ENCODE results near the gene CRIP2.

Gene CRIP2

GRCh38 chr14:105433161-105433605, 41.4 kb upstream of the CRIP2 start:
- Histone ChIP-seq H3K27me3 (no peaks in the 10 kb centered on the region), H3K4me1 (ENCODE audit: control insufficient read depth in 1 of 2, insufficient read depth in 1 of 2, low read depth in 1 of 2, low read length in 1 of 2) (no peaks in the 10 kb centered on the region), H3K36me3 (no peaks in the 10 kb centered on the region), H3K9me3 (no peaks in the 10 kb centered on the region), H3K27ac (no peak overlapping the region), H3K4me3 (ENCODE audit: low read depth in 1 of 2, low read length in 1 of 2) (no peak overlapping the region)
- TF ChIP-seq, protein P1, sequence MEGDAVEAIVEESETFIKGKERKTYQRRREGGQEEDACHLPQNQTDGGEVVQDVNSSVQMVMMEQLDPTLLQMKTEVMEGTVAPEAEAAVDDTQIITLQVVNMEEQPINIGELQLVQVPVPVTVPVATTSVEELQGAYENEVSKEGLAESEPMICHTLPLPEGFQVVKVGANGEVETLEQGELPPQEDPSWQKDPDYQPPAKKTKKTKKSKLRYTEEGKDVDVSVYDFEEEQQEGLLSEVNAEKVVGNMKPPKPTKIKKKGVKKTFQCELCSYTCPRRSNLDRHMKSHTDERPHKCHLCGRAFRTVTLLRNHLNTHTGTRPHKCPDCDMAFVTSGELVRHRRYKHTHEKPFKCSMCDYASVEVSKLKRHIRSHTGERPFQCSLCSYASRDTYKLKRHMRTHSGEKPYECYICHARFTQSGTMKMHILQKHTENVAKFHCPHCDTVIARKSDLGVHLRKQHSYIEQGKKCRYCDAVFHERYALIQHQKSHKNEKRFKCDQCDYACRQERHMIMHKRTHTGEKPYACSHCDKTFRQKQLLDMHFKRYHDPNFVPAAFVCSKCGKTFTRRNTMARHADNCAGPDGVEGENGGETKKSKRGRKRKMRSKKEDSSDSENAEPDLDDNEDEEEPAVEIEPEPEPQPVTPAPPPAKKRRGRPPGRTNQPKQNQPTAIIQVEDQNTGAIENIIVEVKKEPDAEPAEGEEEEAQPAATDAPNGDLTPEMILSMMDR (IDR thresholded peaks at IDR 0.05) = no peak

DNA sequence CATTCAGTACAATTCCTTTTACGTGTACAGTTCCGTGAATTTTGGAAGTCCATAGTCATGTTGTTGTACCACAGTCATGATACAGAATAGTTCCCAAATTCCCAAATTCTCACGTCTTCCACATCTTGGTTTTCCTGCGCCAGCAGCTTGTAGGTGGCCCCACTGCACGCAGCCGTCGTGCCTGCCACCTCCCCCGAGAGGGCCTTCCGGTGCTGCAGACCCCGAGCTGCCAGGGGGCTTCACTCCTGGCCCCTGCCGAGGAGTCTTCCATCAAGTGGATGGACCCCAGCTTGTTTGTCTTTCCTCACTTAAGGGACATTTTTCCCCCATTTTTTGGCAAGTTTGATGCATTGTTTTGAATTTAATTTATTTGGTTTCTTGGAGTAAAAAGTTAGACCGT, 38.2 kb upstream of the CRIP2 start:
- Histone ChIP-seq H3K9me3 (no peaks in the 10 kb centered on the region), H3K27me3 (no peaks in the 10 kb centered on the region), H3K4me3 (ENCODE audit: low read depth in 1 of 2, low read length in 1 of 2) (no peak overlapping the region), H3K36me3 (peaks cover 8% of the 10 kb centered on the region), H3K4me1 (ENCODE audit: control insufficient read depth in 1 of 2, insufficient read depth in 1 of 2, low read depth in 1 of 2, low read length in 1 of 2) (no peaks in the 10 kb centered on the region), H3K27ac (no peak overlapping the region)
- TF ChIP-seq, protein P1 (IDR thresholded peaks at IDR 0.05) = no peak

DNA sequence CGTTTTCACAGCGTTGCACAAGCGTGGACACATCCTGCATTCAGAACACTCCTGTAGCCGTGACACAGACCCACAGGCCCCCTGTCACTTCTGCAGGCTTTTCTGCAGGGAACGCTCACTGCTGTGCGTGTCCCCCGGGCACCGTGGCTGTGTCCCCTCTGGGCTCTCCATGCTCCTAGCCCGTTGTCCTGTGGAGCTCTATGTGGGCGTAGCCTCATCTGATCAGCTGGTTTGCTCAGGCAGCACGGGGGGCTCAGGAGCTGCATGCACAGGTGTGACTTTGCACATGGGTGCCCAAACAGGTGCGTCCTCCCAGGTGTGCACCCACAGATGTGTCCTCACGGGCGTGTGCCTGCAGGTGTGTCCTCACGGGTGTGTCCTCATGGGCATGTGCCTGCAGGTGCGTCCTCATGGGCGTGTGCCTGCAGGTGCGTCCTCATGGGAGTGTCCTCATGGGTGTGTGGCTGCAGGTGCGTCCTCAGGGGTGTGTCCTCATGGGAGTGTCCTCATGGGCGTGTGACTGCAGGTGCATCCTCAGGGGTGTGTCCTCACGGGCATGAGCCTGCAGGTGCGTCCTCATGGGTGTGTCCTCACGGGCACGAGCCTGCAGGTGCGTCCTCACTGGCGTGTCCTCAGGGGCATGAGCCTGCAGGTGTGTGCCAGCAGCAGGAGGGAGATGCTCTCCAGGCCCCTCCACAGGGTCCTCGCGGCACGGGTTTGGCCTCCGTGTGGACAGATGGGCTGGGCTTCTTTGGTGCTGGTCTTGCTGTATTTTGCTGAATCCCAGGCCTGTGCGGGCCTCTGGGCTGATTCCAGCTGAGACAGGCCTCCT, 37.5 kb upstream of the CRIP2 start:
- Histone ChIP-seq H3K9me3 (no peaks in the 10 kb centered on the region), H3K4me3 (ENCODE audit: low read depth in 1 of 2, low read length in 1 of 2) (no peak overlapping the region), H3K4me1 (ENCODE audit: control insufficient read depth in 1 of 2, insufficient read depth in 1 of 2, low read depth in 1 of 2, low read length in 1 of 2) (no peaks in the 10 kb centered on the region), H3K27me3 (no peaks in the 10 kb centered on the region), H3K36me3 (peaks cover 8% of the 10 kb centered on the region), H3K27ac (no peak overlapping the region)
- TF ChIP-seq, protein P1 (IDR thresholded peaks at IDR 0.05) = no peak

DNA sequence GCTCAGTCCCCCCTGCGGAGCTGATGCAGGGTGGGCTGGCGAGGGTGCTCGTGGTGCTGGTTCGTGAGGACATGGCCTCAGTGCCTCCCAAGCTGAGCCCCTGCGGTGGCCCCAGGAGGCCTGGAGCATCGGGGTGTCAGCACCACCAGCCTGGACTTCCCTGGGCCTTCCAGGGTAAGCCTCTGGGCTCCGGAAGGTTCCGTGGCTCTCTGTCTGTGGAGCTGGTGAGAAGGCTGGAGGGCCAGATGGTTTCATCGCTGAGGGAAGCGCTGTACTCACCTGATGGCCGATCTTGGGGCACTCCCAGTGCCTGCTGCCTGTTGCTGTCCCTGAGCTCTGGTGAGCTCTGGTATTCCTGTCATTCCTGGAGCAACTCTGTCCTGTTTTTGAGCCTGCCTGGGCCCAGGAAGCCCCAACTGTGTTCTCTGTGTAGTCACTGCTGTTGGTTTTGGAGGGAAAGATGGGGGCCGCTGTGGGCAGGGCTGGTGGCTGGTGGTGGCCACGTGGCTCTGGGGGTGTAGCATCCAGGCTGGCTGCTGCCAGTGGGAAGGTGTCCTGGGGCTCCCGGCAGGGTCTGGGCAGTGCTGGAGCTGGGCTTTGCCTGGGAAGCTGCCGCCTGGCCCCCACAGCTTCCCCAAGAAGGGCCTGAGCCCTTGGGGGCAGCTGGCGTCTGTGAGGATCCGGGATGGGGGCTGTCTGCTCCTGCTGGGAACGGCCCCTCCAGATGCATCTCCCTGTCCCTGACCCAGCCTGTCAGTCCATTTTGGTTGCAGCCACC, 36.7 kb upstream of the CRIP2 start:
- peaks cover 8% of the 10 kb centered on the region for H3K36me3 ChIP-seq
- TF ChIP-seq, protein P1 (IDR thresholded peaks at IDR 0.05) = no peak

DNA sequence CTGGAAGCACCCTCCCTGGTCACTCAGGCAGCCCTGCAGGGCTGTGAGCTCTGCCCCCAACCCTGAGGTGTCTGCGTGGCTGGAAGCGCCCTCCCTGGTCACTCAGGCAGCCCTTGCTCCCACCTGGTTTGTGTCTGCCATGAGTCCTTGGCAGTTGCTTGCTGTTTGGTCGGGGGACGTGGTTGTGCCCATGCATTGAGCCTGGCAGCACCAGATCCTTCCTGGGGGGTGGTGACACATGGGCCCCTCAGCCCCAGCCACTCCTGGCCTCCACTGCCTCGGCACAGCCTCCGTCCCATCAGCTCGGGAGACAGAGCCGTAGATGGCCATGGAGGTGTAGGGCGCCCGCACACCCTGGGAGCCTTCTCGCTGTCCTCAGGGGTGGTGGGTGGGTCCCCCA, 35.4 kb upstream of the CRIP2 start:
- Histone ChIP-seq H3K27me3 (no peaks in the 10 kb centered on the region), H3K4me1 (ENCODE audit: control insufficient read depth in 1 of 2, insufficient read depth in 1 of 2, low read depth in 1 of 2, low read length in 1 of 2) (no peaks in the 10 kb centered on the region), H3K4me3 (ENCODE audit: low read depth in 1 of 2, low read length in 1 of 2) (no peak overlapping the region), H3K27ac (no peak overlapping the region), H3K9me3 (no peaks in the 10 kb centered on the region), H3K36me3 (peaks cover 8% of the 10 kb centered on the region)
- TF ChIP-seq, protein P1 (IDR thresholded peaks at IDR 0.05) = no peak

More for the DNA sequence above, 36.7 kb upstream of the CRIP2 start:
- no peaks in the 10 kb centered on the region for H3K9me3 ChIP-seq
- H3K4me3 ChIP-seq (ENCODE audit: low read depth in 1 of 2, low read length in 1 of 2) = no peak overlapping the region
- no peaks in the 10 kb centered on the region for H3K4me1 ChIP-seq (ENCODE audit: control insufficient read depth in 1 of 2, insufficient read depth in 1 of 2, low read depth in 1 of 2, low read length in 1 of 2)
- H3K27ac ChIP-seq = no peak overlapping the region
- H3K27me3 ChIP-seq = no peaks in the 10 kb centered on the region
